ENCODE results near the gene EIF3L. TPM values are rescaled to one million over a fixed set of nuclear protein-coding genes. Genes with fewer than 3 reads are reported as not detected.

EIF3L gene
- total RNA-seq, 3 donors from 2014 or later (not counting 1 experiment from before 2014, with no cell fraction given): 276 to 295 (median 291) TPM

DNA sequence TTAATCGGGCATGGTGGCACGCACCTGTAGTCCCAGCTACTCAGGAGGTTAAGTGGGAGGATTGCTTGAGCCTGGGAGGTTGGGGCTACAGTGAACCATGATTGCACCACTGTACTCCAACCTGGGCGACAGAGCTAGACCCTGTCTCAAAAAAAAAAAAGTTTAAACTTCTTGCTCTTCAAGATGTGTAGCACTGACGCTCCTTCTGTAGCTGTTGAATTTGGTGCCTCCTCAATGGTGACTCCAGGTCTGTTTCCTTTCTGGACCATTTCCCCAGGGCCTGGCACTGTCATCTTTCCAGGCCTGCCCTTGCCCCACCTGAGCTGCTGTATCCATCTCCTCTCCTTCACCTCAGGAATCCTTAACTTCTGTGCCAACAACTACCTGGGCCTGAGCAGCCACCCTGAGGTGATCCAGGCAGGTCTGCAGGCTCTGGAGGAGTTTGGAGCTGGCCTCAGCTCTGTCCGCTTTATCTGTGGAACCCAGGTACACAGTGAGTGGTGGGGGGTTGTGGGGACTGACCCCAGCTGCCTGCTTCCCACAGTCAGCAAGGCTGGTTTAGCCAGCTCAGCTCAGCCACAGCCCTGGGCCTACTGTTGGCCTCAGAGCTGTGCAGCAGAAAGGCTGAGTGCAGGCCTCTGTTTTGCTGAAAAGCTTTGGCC lies 39.4 kb upstream of the EIF3L start:
- no peak overlapping the region for H3K4me3 ChIP-seq (ENCODE audit: low read length)
- no peaks in the 10 kb centered on the region for H3K36me3 Mint-ChIP-seq
- DNase-seq (no peak), ATAC-seq (no peak)
- peaks cover 43% of the 10 kb centered on the region for H3K27me3 ChIP-seq (ENCODE audit: control insufficient read depth, insufficient read depth, low read length)
- TF ChIP-seq, protein P1, sequence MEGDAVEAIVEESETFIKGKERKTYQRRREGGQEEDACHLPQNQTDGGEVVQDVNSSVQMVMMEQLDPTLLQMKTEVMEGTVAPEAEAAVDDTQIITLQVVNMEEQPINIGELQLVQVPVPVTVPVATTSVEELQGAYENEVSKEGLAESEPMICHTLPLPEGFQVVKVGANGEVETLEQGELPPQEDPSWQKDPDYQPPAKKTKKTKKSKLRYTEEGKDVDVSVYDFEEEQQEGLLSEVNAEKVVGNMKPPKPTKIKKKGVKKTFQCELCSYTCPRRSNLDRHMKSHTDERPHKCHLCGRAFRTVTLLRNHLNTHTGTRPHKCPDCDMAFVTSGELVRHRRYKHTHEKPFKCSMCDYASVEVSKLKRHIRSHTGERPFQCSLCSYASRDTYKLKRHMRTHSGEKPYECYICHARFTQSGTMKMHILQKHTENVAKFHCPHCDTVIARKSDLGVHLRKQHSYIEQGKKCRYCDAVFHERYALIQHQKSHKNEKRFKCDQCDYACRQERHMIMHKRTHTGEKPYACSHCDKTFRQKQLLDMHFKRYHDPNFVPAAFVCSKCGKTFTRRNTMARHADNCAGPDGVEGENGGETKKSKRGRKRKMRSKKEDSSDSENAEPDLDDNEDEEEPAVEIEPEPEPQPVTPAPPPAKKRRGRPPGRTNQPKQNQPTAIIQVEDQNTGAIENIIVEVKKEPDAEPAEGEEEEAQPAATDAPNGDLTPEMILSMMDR (IDR thresholded peaks at IDR 0.05): no peak
- no peaks in the 10 kb centered on the region for H3K9me3 ChIP-seq (ENCODE audit: control insufficient read depth, insufficient read depth, low read length)
- H3K4me1 ChIP-seq (ENCODE audit: control insufficient read depth, insufficient read depth, low read length): peaks cover 31% of the 10 kb centered on the region
- no peaks in the 10 kb centered on the region for H3K36me3 ChIP-seq (ENCODE audit: control insufficient read depth, insufficient read depth, low read length)
- no peaks in the 10 kb centered on the region for H3K9me3 Mint-ChIP-seq
- H3K27ac Mint-ChIP-seq: no peak overlapping the region
- no peak overlapping the region for H3K4me3 Mint-ChIP-seq
- H3K27ac ChIP-seq (ENCODE audit: low read length): no peak overlapping the region
- WGBS (ENCODE audit: insufficient coverage): 95% methylated on average over 5 of the region's 5 CpGs
- intact Hi-C loops (cut with micrococcal nuclease): loop anchor here (5.0 kb wide), 1 partner anchor 32 kb away; the partner anchor contains the start of gene ANKRD54
- H3K27me3 Mint-ChIP-seq (ENCODE audit: low read depth in 2 of 2): peaks cover 22 to 25% of the 10 kb centered on the region in 2 donors
- peaks cover 15 to 33% of the 10 kb centered on the region in 2 donors for H3K4me1 Mint-ChIP-seq

DNA sequence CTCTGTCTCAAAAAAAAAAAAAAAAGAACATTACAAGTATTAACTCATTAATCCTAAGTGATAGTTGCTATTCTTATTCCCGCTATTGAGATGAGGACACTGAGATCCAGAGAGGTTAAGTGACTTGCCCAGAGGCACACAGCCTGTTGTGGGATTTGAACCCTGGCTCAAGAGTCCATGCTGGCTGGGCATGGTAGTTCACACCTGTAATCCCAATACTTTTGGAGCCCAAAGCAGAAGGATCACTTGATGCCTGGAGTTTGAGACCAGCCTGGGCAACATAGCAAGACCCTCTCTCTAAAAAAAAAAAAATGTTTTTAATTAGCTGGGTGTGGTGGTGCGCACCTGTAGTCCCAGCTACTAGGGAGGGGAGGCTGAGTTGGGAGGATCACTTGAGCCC lies 37.4 kb upstream of the EIF3L start:
- no peak overlapping the region for H3K27ac Mint-ChIP-seq

DNA sequence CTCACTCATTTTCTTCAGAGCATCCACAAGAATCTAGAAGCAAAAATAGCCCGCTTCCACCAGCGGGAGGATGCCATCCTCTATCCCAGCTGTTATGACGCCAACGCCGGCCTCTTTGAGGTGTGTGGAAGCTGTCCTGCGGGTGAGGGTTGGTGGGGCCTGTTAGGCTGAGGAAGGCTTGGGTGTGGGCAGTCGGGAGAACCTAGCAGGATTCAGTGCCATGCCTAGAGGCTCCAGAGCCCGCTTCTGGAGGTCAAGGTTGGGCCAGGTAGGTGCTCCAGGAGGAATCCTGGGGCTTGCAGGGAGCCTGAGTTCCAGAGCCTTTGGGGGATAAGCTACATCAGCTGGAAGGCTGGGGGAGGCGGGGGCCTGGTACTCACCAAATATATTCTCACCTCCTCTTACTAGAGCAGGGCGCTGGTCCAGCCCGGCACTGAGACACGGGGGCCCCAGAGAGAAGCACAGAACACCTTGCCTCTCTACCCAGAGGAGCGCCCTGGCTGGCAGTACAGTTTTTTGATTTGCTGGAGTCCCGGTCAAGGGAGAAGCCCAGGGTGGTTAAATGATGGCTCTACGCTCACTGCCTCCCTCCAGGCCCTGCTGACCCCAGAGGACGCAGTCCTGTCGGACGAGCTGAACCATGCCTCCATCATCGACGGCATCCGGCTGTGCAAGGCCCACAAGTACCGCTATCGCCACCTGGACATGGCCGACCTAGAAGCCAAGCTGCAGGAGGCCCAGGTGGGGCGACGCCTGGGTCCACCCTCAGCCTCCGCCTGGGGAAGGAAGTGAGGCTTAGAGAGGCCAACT lies 36.1 kb upstream of the EIF3L start:
- Mint-ChIP-seq H3K4me1 (peaks cover 5 to 15% of the 10 kb centered on the region in 2 donors), H3K9me3 (no peaks in the 10 kb centered on the region), H3K4me3 (no peak overlapping the region), H3K27ac (no peak overlapping the region), H3K27me3 (ENCODE audit: low read depth in 2 of 2) (peaks cover 0 to 12% of the 10 kb centered on the region in 2 donors), H3K36me3 (no peaks in the 10 kb centered on the region)
- H3K27ac ChIP-seq (ENCODE audit: low read length): no peak overlapping the region
- peaks cover 19% of the 10 kb centered on the region for H3K27me3 ChIP-seq (ENCODE audit: control insufficient read depth, insufficient read depth, low read length)
- no peak overlapping the region for H3K4me3 ChIP-seq (ENCODE audit: low read length)
- TF ChIP-seq, protein P1 (IDR thresholded peaks at IDR 0.05): no peak
- no peak for ATAC-seq
- H3K9me3 ChIP-seq (ENCODE audit: control insufficient read depth, insufficient read depth, low read length): no peaks in the 10 kb centered on the region
- peaks cover 15% of the 10 kb centered on the region for H3K4me1 ChIP-seq (ENCODE audit: control insufficient read depth, insufficient read depth, low read length)
- WGBS (ENCODE audit: insufficient coverage): 93% methylated on average over 27 of the region's 27 CpGs
- H3K36me3 ChIP-seq (ENCODE audit: control insufficient read depth, insufficient read depth, low read length): no peaks in the 10 kb centered on the region
- DNase-seq: no peak
- intact Hi-C loops (cut with micrococcal nuclease): no loop called here

More for the DNA sequence above, 37.4 kb upstream of the EIF3L start:
- ATAC-seq (no peak), DNase-seq (no peak)
- H3K27ac ChIP-seq (ENCODE audit: low read length): no peak overlapping the region
- no peaks in the 10 kb centered on the region for H3K9me3 ChIP-seq (ENCODE audit: control insufficient read depth, insufficient read depth, low read length)
- Mint-ChIP-seq H3K4me1 (peaks cover 8 to 16% of the 10 kb centered on the region in 2 donors), H3K4me3 (no peak overlapping the region), H3K36me3 (no peaks in the 10 kb centered on the region), H3K9me3 (no peaks in the 10 kb centered on the region), H3K27me3 (ENCODE audit: low read depth in 2 of 2) (peaks cover 5 to 12% of the 10 kb centered on the region in 2 donors)
- intact Hi-C loops (cut with micrococcal nuclease): no loop called here
- H3K4me1 ChIP-seq (ENCODE audit: control insufficient read depth, insufficient read depth, low read length): peaks cover 15% of the 10 kb centered on the region
- WGBS (ENCODE audit: insufficient coverage): 100% methylated on average over 2 of the region's 2 CpGs
- peaks cover 26% of the 10 kb centered on the region for H3K27me3 ChIP-seq (ENCODE audit: control insufficient read depth, insufficient read depth, low read length)
- TF ChIP-seq, protein P1 (IDR thresholded peaks at IDR 0.05): no peak
- H3K4me3 ChIP-seq (ENCODE audit: low read length): no peak overlapping the region
- no peaks in the 10 kb centered on the region for H3K36me3 ChIP-seq (ENCODE audit: control insufficient read depth, insufficient read depth, low read length)
